Panc1 (cell line): ENCODE measurements around the gene ADAMTS15. TPM values are rescaled to one million over a fixed set of nuclear protein-coding genes. Genes with fewer than 3 reads are reported as not detected.

ENCODE experiments used
- ATAC-seq: fragments of 200-7000 bp; cut with Tn5 transposase; 2 replicates; pipeline ENCODE4 v1.9.1; 2020; ENCODE audit warnings: mild to moderate bottlenecking, moderate library complexity
- BruUV-seq: library from RNA; stranded (reverse); fragments of 400-500 nt; replicated peaks from 2 replicates; lab custom pipeline; 2021; lab: Mats Ljungman, UMichigan
- CTCF ChIA-PET: fragments of 300-600 bp; sonication (Branson Sonifier 250); formaldehyde crosslinking; loops from one replicate; lab custom pipeline; 2022; ENCODE audit warnings: antibody characterized with exemption; lab: Charles Lee
- POLR2A ChIA-PET: fragments of 300-600 bp; sonication (Branson Sonifier 250); formaldehyde crosslinking; loops from one replicate; lab custom pipeline; 2022; ENCODE audit warnings: antibody characterized with exemption; lab: Charles Lee
- DNase-seq: peaks from one replicate; pipeline ENCODE4 v3.0.0-alpha.2; 2010; ENCODE audit warnings: low read depth, low spot score
- H3K27ac ChIP-seq: 2 replicates; pipeline ENCODE4 v1.5.1; 2011; ENCODE audit warnings: mild to moderate bottlenecking, low read length, inconsistent platforms
- H3K27me3 ChIP-seq: fragments of 200-500 bp; sonication (Bioruptor generic); 2 replicates; pipeline ENCODE4 v1.6.0; 2014; ENCODE audit warnings: low read length, inconsistent platforms; ENCODE audit not compliant: control insufficient read depth, insufficient read depth
- H3K36me3 ChIP-seq: fragments of 200-500 bp; sonication (Bioruptor generic); 2 replicates; pipeline ENCODE4 v1.5.1; 2014; ENCODE audit warnings: inconsistent platforms, mild to moderate bottlenecking, low read length, moderate library complexity; ENCODE audit not compliant: control insufficient read depth, insufficient read depth
- H3K4me1 ChIP-seq: 2 replicates; pipeline ENCODE4 v1.5.1; 2011; ENCODE audit warnings: inconsistent platforms, mild to moderate bottlenecking, low read length, moderate library complexity; ENCODE audit not compliant: control insufficient read depth, insufficient read depth
- H3K4me3 ChIP-seq, 2 experiments: 2 replicates each; pipeline ENCODE4 v1.5.1; 2011 to 2012; ENCODE audit warnings: low read depth in 2 of 2, low read length in 2 of 2, mild to moderate bottlenecking in 2 of 2, inconsistent platforms in 1 of 2, moderate library complexity in 1 of 2
- H3K9me3 ChIP-seq: fragments of 200-500 bp; sonication (Bioruptor generic); 2 replicates; pipeline ENCODE4 v1.5.1; 2014; ENCODE audit warnings: low read depth, mild to moderate bottlenecking, inconsistent platforms, low read length, moderate library complexity; ENCODE audit not compliant: control insufficient read depth, insufficient read depth
- CTCF ChIP-seq: fragments of 450-650 bp; IDR thresholded peaks from 2 replicates; pipeline ENCODE4 v1.5.1; 2017; ENCODE audit warnings: mild to moderate bottlenecking
- POLR2AphosphoS5 ChIP-seq: IDR thresholded peaks from 2 replicates; pipeline ENCODE4 v1.6.1; 2012; ENCODE audit warnings: mild to moderate bottlenecking, low read depth, low read length, moderate library complexity
- REST ChIP-seq, 2 experiments: IDR thresholded peaks; 2 replicates each; pipeline ENCODE4 v1.6.1; 2011 to 2012; ENCODE audit warnings: low read depth in 2 of 2, control low read depth in 1 of 2, low read length in 1 of 2, mild to moderate bottlenecking in 1 of 2, moderate library complexity in 1 of 2; ENCODE audit not compliant: insufficient read depth in 1 of 2
- SIN3A ChIP-seq: IDR thresholded peaks from 2 replicates; pipeline ENCODE4 v1.6.1; 2012; ENCODE audit warnings: low read depth, mild to moderate bottlenecking, low read length, moderate library complexity, borderline replicate concordance; ENCODE audit not compliant: insufficient read depth
- TCF7L2 ChIP-seq: IDR thresholded peaks from 2 replicates; pipeline ENCODE4 v1.6.1; 2011; ENCODE audit warnings: mild to moderate bottlenecking, low read depth, low read length, inconsistent platforms
- in situ Hi-C: cut with HindIII; loops from 2 replicates; pipeline ENCODE4 v1.10.0; 2016; ENCODE audit warnings: low sequenced_read_pairs, low pct_unique_long_range_greater_than_20kb
- intact Hi-C: fragments of 100-400 bp; cut with micrococcal nuclease; formaldehyde crosslinking; loops from one replicate; pipeline ENCODE4 v1.10.0; 2022; ENCODE audit not compliant: unreplicated experiment
- total RNA-seq: library from RNA; stranded (reverse); gene quantifications from one replicate; pipeline ENCODE4 v1.2.1, GENCODE V29; 2021; ENCODE audit not compliant: unreplicated experiment

The ADAMTS15 gene
- total RNA-seq, 1 experiment from 2014 or later = 39.9 TPM

- DNase-seq = no peak
- in situ Hi-C loops (no loop called here), intact Hi-C loops (no loop called here)
- Histone ChIP-seq H3K9me3 (no peaks in the 10 kb centered on the region), H3K4me1 (no peaks in the 10 kb centered on the region), H3K27ac (no peak overlapping the region), H3K4me3 (no peak overlapping the region), H3K27me3 (peaks cover 10% of the 10 kb centered on the region), H3K36me3 (no peaks in the 10 kb centered on the region)
- ChIA-PET POLR2A (no interaction called here), CTCF (no interaction called here)
- no TSS peak for BruUV-seq
- no peak for TF ChIP-seq REST (IDR thresholded peaks at IDR 0.05; ENCODE audit: insufficient read depth in 1 of 2, low read depth in 2 of 2, low read length in 1 of 2)
- no peak for TF ChIP-seq SIN3A
- TF ChIP-seq POLR2AphosphoS5 = no peak
- no peak for TF ChIP-seq TCF7L2
- TF ChIP-seq CTCF = no peak
- no peak for ATAC-seq
Measured at GRCh38 chr11:130421199-130421585, 27.3 kb upstream of the ADAMTS15 start.

DNA sequence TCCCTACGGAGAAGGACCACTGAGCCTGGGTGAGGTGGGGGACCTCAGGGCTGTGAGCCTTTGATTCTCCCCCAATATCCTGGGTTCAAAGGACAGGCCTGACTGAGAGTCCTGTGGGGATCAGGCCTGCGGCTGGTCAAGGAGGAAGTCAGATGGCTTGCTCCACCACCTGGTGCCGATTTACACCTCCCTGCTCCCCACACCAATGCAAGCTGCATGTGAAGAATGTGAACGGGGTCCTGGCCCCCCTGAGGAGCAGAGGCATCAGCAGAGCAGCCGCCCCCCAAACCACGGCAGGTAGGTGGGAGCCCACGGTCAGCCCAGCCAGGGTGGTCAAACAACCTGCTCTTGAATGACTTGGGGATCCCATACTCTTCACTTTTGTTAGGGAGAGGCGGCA lies 26.7 kb upstream of the ADAMTS15 start:
- Histone ChIP-seq H3K27ac (no peak overlapping the region), H3K4me3 (no peak overlapping the region), H3K27me3 (peaks cover 15% of the 10 kb centered on the region), H3K36me3 (no peaks in the 10 kb centered on the region), H3K4me1 (no peaks in the 10 kb centered on the region), H3K9me3 (no peaks in the 10 kb centered on the region)
- DNase-seq (no peak), ATAC-seq (no peak)
- BruUV-seq = no TSS peak
- intact Hi-C loops (no loop called here), in situ Hi-C loops (no loop called here)
- CTCF ChIA-PET = no interaction called here
- TF ChIP-seq REST (IDR thresholded peaks at IDR 0.05; ENCODE audit: insufficient read depth in 1 of 2, low read depth in 2 of 2, low read length in 1 of 2) (no peak), SIN3A (no peak)
- POLR2A ChIA-PET = no interaction called here
